Uterus (tissue), 2 donors: ENCODE results near the gene C19orf67.

Experiments
- POLR2A ChIP-seq, 2 donors: fragments of 450-650 bp; IDR thresholded peaks; one replicate each; pipeline ENCODE4 v1.6.1; 2016; ENCODE audit warnings: antibody characterized with exemption in 2 of 2, mild to moderate bottlenecking in 1 of 2, moderate library complexity in 1 of 2
- TF ChIP-seq, protein P1 (sequence below), 4 experiments: fragments of 200-600 bp in 2 of 4; fragments of 450-650 bp in 2 of 4; sonication (generic) in 2 of 4; IDR thresholded peaks; one replicate each; pipeline ENCODE4 v1.5.1; 2016 to 2019; ENCODE audit warnings: antibody characterized with exemption in 4 of 4, mild to moderate bottlenecking in 2 of 4, moderate library complexity in 1 of 4

DNA sequence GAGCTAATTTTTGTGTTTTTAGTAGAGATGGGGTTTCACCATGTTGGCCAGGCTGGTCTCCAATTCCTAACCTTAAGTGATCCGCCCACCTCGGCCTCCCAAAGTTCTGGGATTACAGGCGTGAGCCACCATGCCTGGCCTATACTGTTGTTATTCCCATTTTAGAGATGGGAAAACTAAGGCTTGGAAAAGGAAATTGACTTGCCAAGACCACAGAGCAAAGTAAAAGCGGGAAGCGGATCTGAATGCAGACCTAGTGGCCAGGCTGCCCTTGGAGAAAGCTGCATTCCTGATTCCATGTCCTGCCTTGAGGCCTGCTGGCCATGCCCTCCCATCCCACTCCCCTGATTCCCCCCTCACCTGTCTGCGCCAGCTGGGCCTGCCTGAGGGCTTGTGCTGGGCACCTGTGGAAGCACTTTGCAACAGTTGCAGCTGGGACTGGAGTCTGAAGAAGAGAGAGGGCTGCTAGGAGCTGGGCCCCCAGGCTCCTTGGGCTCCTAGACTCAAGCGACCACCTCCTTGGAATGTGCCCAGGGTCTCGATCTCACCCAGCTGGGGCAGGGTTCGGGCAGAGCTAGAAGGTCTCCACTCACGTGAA, 29.4 kb downstream of the C19orf67 start:
- TF ChIP-seq, protein P1, sequence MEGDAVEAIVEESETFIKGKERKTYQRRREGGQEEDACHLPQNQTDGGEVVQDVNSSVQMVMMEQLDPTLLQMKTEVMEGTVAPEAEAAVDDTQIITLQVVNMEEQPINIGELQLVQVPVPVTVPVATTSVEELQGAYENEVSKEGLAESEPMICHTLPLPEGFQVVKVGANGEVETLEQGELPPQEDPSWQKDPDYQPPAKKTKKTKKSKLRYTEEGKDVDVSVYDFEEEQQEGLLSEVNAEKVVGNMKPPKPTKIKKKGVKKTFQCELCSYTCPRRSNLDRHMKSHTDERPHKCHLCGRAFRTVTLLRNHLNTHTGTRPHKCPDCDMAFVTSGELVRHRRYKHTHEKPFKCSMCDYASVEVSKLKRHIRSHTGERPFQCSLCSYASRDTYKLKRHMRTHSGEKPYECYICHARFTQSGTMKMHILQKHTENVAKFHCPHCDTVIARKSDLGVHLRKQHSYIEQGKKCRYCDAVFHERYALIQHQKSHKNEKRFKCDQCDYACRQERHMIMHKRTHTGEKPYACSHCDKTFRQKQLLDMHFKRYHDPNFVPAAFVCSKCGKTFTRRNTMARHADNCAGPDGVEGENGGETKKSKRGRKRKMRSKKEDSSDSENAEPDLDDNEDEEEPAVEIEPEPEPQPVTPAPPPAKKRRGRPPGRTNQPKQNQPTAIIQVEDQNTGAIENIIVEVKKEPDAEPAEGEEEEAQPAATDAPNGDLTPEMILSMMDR (IDR thresholded peaks at IDR 0.05): no peak
- no peak for TF ChIP-seq POLR2A (IDR thresholded peaks at IDR 0.05)
